ENCODE results near the gene RGPD8. TPM values are rescaled to one million over a fixed set of nuclear protein-coding genes. Genes with fewer than 3 reads are reported as not detected.

The RGPD8 gene
- total and polyA plus RNA-seq, 10 of the 15 experiments (the other 5 are each of a cell fraction or from before 2014, with no cell fraction given): 0.24 to 9.6 (median 4.2) TPM

GRCh38 chr2:112321375-112322320 lies 111.8 kb downstream of the RGPD8 start:
- RAD21 ChIA-PET (ENCODE audit: unreplicated experiment): no interaction called here
- H4K20me1 ChIP-seq (ENCODE audit: control insufficient read depth, insufficient read depth): no peaks in the 10 kb centered on the region
- H3K27me3 ChIP-seq (replicated peaks in 1 of 2; ENCODE audit: control insufficient read depth in 2 of 2, insufficient read depth in 2 of 2, low read length in 1 of 2): no peaks in the 10 kb centered on the region
- H3K9ac ChIP-seq (ENCODE audit: control insufficient read depth, insufficient read depth, low read length): no peak overlapping the region
- no peaks in the 10 kb centered on the region for H3K79me2 ChIP-seq (ENCODE audit: control insufficient read depth, insufficient read depth, low read length)
- POLR2A ChIA-PET: no interaction called here
- CTCF ChIA-PET: no interaction called here
- H3K4me1 ChIP-seq (ENCODE audit: control insufficient read depth, insufficient read depth, low read length): no peaks in the 10 kb centered on the region
- WGBS (ENCODE audit: insufficient coverage, insufficient replicate concordance, low lambda C conversion rate, missing lambda C conversion rate): 77% methylated on average over 3 of the region's 3 CpGs
- FAIRE-seq (no peak), DNase-seq (ENCODE audit: low read depth, low spot score) (no peak), ATAC-seq (no peak)
- H3K36me3 ChIP-seq (ENCODE audit: control insufficient read depth in 2 of 2, insufficient read depth in 2 of 2, low read length in 1 of 2): no peaks in the 10 kb centered on the region
- no peak overlapping the region for H2AFZ ChIP-seq (ENCODE audit: control insufficient read depth, low read depth, low read length)
- in situ Hi-C loops (cut with MboI): no loop called here
- no peak overlapping the region for H3K27ac ChIP-seq (ENCODE audit: control insufficient read depth, insufficient read depth)
- no peak overlapping the region for H3K4me3 ChIP-seq
- H3K9me3 ChIP-seq (replicated peaks; ENCODE audit: control insufficient read depth, insufficient read depth, low read length): no peaks in the 10 kb centered on the region
- no peak overlapping the region for H3K4me2 ChIP-seq (ENCODE audit: control insufficient read depth, insufficient read depth)
- SMC1A ChIA-PET (ENCODE audit: uncharacterized antibody, unreplicated experiment): no interaction called here
- no TSS peak for BruUV-seq (replicated peaks)
- intact Hi-C loops (cut with micrococcal nuclease; ENCODE audit: unreplicated experiment): no loop called here
- no peak for TF ChIP-seq SUZ12 (IDR thresholded peaks at IDR 0.05; ENCODE audit: unreplicated experiment)
- TF ChIP-seq EED (IDR thresholded peaks at IDR 0.05; ENCODE audit: low read depth): no peak
- TF ChIP-seq ZNF24 (IDR thresholded peaks at IDR 0.05): no peak
- no peak for TF ChIP-seq ZBTB33 (IDR thresholded peaks at IDR 0.05)
- no peak for TF ChIP-seq ZSCAN29 (IDR thresholded peaks at IDR 0.05)
- TF ChIP-seq CREB1 (IDR thresholded peaks at IDR 0.05; ENCODE audit: low read depth): no peak
- no peak for TF ChIP-seq KAT2A (conservative IDR thresholded peaks at IDR 0.05; ENCODE audit: control insufficient read depth, low read depth, low read length)
- no peak for TF ChIP-seq KLF5 (IDR thresholded peaks at IDR 0.05; ENCODE audit: partially characterized antibody)
- TF ChIP-seq ATF2 (IDR thresholded peaks at IDR 0.05; ENCODE audit: low read length): no peak
- TF ChIP-seq RBBP5 (conservative IDR thresholded peaks at IDR 0.05): no peak
- TF ChIP-seq MEF2B (IDR thresholded peaks at IDR 0.05; ENCODE audit: partially characterized antibody, poor library complexity, severe bottlenecking): no peak
- TF ChIP-seq PAX8 (IDR thresholded peaks at IDR 0.05): no peak
- no peak for TF ChIP-seq ZBTB40 (IDR thresholded peaks at IDR 0.05; ENCODE audit: borderline replicate concordance)
- TF ChIP-seq RCOR1 (conservative IDR thresholded peaks at IDR 0.05; ENCODE audit: low read depth, low read length): no peak

All from GM12878 (cell line).